A549 treated with RU486 at 1 μM for 4 hours (cell line): ENCODE results near the gene EFCAB5. TPM values are rescaled to one million over a fixed set of nuclear protein-coding genes. Genes with fewer than 3 reads are reported as not detected.

ENCODE experiments used
- total RNA-seq: library from RNA; stranded (reverse); fragments of 200-300 nt; extraction: Qiagen RNA extraction; gene quantifications from 5 replicates; pipeline ENCODE4 v1.2.3, GENCODE V29; 2022; ENCODE audit warnings: low read depth

Gene EFCAB5
- 0.25 to 0.81 TPM (median 0.73 TPM) in 5 replicates for total RNA-seq

DNA sequence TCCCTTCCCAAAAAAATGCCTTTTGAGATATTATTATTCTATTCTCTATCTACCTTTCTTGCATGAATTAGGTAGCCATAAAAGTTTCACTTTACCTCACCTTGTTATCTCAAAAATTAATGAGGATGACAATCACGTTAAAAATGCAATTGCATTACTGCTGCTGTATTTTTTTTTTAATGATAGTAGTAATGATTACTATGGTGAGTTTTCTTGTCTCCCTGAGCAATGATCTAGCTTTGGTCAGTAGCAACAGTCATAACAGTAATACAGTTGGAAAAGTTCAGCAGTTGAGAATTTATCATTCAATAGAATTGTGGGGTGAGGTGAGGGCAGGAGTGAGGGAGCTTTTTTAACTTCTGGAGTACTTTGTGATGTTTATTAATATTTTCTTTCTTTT is at the start of gene EFCAB5:
TSS of gene EFCAB5 (plus strand) at position 301 of the 400 bp plus-strand sequence. CDS start 163 bp downstream, outside the sequence.

DNA sequence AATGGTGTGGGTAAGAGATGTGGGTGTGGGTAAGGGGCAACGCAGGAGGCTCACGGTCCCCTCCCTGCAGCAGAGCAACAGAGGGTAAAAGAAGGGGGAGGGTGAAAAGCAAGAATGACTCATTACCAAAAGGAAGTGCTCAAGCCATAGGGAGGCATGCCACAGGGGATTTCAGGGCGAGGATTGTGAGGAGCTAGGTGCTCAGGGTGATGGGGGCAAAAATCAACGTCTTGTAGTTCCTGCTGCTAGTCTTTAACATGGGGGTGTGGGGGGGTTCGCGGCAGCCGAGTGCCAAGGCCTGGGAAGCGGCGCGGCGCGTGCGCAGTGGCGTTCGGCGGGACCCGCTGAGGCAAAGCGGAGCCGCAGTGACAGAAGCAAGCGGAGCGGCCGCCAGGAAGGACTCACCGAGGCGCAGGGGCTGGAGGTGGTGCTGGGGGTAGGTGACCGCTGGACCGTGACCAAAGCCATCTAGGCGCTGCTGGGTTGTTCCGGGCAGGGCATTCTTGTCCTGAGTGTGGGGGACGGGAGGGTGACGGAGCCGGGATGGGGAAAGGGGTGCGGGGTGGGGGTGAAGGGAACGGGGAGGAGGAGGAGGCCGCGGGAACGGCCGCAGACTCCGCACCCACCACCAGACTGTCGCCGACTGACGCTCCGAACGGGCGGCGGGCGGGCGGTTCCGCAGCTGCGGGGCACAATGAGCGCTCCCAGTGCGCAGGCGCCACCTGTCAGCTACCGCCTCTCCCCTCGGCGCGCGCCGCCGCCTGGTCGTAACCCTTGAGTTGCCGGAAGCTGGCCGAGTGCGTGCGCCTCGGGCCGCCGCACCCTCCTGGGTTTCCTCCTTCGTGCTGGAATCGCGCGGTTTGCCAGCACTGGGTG is 11.7 kb upstream of the EFCAB5 start, which contains the start of gene SSH2:
TSS of gene SSH2 (minus strand) at position 696 of the 876 bp plus-strand sequence. CDS start at position 468, 228 bp downstream.

DNA sequence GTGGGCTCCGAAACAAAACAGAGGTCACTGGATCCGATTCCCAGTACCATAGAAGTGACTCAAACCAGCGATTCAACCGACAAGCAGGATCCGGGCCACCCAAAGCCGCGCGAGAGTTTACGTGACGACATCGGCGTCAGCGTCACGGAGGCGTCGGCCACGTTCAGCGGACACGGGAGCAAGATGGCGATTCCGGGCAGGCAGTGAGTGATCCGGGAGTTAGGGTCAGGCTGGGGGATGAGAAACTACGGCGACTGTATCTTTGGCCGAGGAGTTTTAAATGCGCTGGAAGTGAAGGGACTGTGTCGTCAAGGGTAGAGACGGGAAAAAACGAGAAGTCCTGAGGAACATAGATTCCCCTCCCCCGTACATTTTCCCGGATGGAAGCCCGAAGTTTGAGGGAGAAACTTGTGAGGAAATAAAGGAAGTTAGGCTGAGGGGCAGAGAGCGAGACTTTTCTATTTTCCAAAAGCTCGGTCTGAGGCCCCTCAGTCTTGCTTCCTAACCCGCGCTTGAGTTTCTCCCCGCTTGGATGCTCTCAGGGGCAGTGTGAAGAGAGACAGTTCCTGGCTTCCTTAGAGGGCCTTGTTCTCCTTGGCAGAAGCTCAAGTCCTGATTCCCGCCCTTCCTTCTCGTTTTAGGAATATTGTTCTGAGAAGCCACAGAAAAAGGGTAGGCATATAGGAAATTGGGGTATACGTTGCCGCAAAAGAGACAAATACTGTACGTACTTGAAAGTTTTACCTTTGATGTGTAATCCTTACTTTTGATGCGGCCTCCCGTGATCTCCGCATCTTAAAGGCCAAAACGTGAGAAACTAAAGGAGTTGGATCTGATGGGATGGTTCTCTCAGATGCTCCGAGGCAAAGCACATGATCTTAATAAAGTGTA is 175.5 kb downstream of the EFCAB5 start, which contains the start of gene NSRP1:
TSS of gene NSRP1 (plus strand) at position 156 of the 891 bp plus-strand sequence. CDS start at position 184, 28 bp downstream.

Other genes with a start within 250 kb of the EFCAB5 start
- gene SSH2, start 11.4 kb upstream of the EFCAB5 start, total RNA-seq: 24.8 to 38.6 TPM (median 29.9 TPM) in 5 replicates
- 30.3 to 41.7 TPM (median 31.3 TPM) in 5 replicates for gene NSRP1, start 175.2 kb downstream of the EFCAB5 start, total RNA-seq